Ishikawa (cell line): ENCODE measurements around the gene GIT1.

Source experiments
- CEBPB ChIP-seq: IDR thresholded peaks from 2 replicates; pipeline ENCODE4 v1.6.1; 2012
- CREB1 ChIP-seq: IDR thresholded peaks from 2 replicates; pipeline ENCODE4 v1.6.1; 2012; ENCODE audit warnings: low read depth
- EGR1 ChIP-seq: IDR thresholded peaks from 2 replicates; pipeline ENCODE4 v1.6.1; 2012
- EP300 ChIP-seq: IDR thresholded peaks from 2 replicates; pipeline ENCODE4 v1.6.1; 2012; ENCODE audit warnings: borderline replicate concordance
- FOXM1 ChIP-seq: IDR thresholded peaks from 2 replicates; pipeline ENCODE4 v1.6.1; 2012; ENCODE audit warnings: low read depth, borderline replicate concordance
- NFIC ChIP-seq: IDR thresholded peaks from 2 replicates; pipeline ENCODE4 v1.6.1; 2012
- RAD21 ChIP-seq: IDR thresholded peaks from 2 replicates; pipeline ENCODE4 v1.6.1; 2012; ENCODE audit warnings: low read depth
- TAF1 ChIP-seq: IDR thresholded peaks from 2 replicates; pipeline ENCODE4 v1.6.1; 2012; ENCODE audit warnings: low read depth, mild to moderate bottlenecking
- TCF12 ChIP-seq: IDR thresholded peaks from 2 replicates; pipeline ENCODE4 v1.6.1; 2012; ENCODE audit warnings: low read depth
- TEAD4 ChIP-seq: IDR thresholded peaks from 2 replicates; pipeline ENCODE4 v1.6.1; 2012
- YY1 ChIP-seq: IDR thresholded peaks from 2 replicates; pipeline ENCODE4 v1.6.1; 2012; ENCODE audit warnings: low read depth
- ZBTB7A ChIP-seq: IDR thresholded peaks from 2 replicates; pipeline ENCODE4 v1.6.1; 2012; ENCODE audit warnings: low read depth
- TF ChIP-seq, protein P1 (sequence below): IDR thresholded peaks from 2 replicates; pipeline ENCODE4 v1.6.1; 2012
- TF ChIP-seq, protein P2 (sequence below): IDR thresholded peaks from 2 replicates; pipeline ENCODE4 v1.6.1; 2012
- TF ChIP-seq, protein P3 (sequence below): IDR thresholded peaks from 2 replicates; pipeline ENCODE4 v1.6.1; 2012; ENCODE audit warnings: low read depth, mild to moderate bottlenecking

The GIT1 gene

DNA sequence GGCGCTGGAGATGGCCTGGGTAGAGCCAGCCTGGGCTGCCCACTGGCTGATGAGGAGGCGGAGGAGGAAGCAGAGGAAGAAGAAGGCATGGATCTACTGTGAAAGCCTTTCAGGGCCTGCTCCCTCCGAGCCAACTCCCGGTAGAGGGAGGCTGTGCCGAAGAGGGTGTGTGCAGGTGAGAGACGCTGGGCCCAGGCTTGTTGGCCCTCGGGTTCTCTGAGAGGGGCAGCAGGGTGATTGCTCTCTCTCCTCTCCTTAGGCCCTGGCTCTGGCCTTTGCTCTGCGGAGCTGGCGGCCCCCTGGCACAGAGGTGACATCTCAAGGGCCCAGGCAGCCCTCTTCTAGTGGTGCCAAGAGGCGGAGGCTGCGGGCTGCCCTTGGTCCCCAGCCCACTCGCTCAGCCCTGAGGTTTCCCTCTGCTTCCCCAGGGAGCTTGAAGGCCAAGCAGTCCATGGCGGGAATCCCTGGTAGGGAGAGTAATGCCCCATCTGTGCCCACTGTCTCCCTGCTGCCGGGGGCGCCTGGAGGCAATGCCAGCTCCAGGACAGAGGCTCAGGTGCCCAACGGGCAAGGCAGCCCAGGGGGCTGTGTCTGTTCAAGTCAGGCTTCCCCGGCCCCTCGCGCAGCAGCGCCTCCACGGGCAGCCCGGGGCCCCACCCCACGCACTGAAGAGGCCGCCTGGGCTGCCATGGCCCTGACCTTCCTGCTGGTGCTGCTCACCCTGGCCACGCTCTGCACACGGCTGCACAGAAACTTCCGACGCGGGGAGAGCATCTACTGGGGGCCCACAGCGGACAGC lies 17.4 kb downstream of the GIT1 start:
- TF ChIP-seq, protein P1, sequence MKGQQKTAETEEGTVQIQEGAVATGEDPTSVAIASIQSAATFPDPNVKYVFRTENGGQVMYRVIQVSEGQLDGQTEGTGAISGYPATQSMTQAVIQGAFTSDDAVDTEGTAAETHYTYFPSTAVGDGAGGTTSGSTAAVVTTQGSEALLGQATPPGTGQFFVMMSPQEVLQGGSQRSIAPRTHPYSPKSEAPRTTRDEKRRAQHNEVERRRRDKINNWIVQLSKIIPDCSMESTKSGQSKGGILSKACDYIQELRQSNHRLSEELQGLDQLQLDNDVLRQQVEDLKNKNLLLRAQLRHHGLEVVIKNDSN, result no peak

DNA sequence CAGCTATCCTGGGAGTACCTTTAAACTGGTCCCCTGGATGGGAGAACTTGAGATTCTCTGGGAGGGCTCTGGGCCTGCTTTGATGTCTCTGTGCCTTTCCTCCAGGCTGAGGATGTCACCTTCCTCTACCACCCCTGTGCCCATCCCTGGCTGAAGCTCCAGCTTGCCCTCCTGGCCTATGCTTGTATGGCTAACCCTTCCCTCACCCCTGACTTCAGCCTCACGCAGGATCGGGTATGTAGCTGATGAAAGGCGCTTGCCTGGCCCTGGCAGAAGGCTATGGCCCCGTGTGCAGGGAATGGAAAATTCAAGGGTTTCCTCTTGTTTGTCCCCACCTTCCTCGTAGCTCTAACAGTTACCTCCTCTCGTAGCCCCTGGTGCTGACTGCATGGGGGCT lies 18.0 kb downstream of the GIT1 start:
- no peak for TF ChIP-seq TCF12
- no peak for TF ChIP-seq TAF1
- TF ChIP-seq EP300, result no peak
- TF ChIP-seq NFIC, result no peak

DNA sequence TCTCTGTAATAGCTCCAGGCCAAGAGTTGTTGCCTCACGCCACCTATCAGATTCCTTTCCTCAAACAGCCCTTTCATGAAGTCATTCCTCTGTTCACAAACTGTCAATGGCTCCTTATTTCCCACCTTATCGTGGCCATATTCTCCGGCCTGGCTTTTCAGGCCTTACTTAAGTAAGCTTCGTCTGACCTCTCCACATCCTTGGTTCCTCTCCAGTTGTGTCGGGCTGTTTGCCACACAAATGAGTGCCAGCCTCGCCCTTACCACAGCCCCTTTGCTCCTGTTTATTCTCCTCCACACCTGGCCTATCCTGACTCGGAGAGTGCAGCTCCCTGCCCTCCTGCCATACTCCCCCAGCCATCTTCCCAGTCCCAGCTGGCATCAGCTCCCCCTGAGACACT lies 18.9 kb downstream of the GIT1 start:
- no peak for TF ChIP-seq CREB1
- TF ChIP-seq ZBTB7A, result no peak
- TF ChIP-seq YY1, result no peak
- TF ChIP-seq EGR1, result no peak
- TF ChIP-seq, protein P2, sequence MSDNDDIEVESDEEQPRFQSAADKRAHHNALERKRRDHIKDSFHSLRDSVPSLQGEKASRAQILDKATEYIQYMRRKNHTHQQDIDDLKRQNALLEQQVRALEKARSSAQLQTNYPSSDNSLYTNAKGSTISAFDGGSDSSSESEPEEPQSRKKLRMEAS, result no peak
- TF ChIP-seq, protein P1, result no peak
- no peak for TF ChIP-seq CEBPB
- no peak for TF ChIP-seq EP300
- no peak for TF ChIP-seq FOXM1
- TF ChIP-seq RAD21, result no peak
- no peak for TF ChIP-seq TCF12
- TF ChIP-seq TAF1, result no peak
- TF ChIP-seq, protein P3, sequence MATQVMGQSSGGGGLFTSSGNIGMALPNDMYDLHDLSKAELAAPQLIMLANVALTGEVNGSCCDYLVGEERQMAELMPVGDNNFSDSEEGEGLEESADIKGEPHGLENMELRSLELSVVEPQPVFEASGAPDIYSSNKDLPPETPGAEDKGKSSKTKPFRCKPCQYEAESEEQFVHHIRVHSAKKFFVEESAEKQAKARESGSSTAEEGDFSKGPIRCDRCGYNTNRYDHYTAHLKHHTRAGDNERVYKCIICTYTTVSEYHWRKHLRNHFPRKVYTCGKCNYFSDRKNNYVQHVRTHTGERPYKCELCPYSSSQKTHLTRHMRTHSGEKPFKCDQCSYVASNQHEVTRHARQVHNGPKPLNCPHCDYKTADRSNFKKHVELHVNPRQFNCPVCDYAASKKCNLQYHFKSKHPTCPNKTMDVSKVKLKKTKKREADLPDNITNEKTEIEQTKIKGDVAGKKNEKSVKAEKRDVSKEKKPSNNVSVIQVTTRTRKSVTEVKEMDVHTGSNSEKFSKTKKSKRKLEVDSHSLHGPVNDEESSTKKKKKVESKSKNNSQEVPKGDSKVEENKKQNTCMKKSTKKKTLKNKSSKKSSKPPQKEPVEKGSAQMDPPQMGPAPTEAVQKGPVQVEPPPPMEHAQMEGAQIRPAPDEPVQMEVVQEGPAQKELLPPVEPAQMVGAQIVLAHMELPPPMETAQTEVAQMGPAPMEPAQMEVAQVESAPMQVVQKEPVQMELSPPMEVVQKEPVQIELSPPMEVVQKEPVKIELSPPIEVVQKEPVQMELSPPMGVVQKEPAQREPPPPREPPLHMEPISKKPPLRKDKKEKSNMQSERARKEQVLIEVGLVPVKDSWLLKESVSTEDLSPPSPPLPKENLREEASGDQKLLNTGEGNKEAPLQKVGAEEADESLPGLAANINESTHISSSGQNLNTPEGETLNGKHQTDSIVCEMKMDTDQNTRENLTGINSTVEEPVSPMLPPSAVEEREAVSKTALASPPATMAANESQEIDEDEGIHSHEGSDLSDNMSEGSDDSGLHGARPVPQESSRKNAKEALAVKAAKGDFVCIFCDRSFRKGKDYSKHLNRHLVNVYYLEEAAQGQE, result no peak
- TF ChIP-seq NFIC, result no peak
- no peak for TF ChIP-seq TEAD4

DNA sequence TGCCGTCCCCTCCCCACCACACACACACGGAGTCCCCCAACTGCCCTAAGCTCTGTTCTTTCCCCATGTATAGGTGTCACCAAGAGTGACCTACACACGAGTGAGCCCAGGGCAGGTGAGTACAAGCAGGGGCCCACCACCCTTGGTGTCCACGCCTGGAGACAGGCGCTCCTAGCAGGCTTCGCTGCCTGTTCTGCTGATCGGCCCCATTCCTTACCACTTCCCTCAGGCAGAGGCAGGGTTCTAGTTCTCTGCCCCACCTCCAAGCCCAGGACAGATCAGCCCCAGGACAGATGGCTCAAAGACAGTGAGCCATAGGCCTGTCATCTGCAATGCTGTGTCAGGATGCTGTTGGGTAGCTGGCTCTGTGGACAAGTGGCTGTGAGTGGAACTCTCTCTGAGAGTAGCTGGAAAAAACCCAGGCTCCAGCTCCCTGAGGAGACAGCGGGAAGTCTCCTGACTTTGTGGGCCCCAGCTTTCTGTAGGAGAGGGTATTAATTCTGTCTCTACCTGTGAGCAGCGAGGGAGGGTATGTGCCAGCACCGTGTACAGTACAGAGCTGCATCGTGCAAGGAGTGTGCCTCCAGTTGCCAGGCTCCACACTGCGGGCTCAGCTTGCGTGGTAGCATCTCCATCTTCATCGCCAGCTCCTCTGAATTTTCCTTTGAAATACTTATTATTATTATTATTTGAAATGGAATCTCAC lies 20.1 kb downstream of the GIT1 start:
- TF ChIP-seq ZBTB7A, result no peak

DNA sequence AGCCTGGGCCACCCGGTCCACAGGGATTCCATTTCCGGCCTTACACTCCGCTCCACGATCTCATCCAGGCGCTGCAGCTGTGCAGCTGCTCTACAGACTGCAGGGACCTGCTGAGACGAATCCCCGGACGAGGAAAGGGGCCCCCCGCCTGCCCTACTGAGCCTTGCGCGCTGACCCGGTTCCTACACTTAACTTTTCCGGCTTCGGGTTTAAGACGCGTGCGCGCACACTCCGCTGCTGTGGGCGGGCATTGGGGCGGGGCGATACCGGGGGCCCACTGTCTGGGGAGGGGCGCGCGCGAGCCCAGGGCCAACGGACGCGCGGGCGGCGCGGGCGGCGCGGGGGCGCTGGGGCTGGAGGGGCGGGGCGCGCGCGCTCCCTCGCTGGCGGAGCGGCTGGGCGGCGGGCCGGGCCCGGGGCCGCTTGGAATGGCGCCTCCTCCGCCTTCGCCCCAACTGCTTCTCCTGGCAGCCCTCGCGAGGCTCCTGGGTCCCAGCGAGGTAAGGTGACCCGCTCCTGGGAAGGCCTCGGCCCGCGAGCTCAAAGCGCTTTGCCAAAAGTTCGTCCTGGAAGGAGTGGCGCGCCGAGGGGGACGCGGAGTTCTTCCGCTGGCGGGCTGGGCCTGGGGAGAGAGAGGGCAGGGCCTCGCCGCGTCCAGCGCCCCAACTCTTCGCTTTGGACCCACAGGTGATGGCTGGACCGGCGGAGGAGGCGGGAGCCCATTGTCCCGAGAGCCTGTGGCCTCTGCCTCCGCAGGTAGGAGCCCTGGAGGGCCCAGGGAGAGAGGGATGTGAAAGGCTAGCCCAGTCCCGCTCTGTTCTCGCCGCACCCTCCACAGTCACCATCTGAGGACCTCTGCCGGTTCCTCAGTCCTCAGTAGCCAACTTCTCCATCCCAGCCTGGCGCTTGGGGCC lies 20.9 kb downstream of the GIT1 start, which contains the start of gene TP53I13:
TP53I13 (plus strand) TSS at position 371 of the 914 bp plus-strand sequence; CDS start at position 429, 58 bp downstream.
- TF ChIP-seq TCF12 (peak; percentile 19; the same call in 1 of the 2 replicates), TAF1 (peak; percentile 65; the same call in 1 of the 2 replicates), FOXM1 (no peak), EGR1 (peak; percentile 41)

DNA sequence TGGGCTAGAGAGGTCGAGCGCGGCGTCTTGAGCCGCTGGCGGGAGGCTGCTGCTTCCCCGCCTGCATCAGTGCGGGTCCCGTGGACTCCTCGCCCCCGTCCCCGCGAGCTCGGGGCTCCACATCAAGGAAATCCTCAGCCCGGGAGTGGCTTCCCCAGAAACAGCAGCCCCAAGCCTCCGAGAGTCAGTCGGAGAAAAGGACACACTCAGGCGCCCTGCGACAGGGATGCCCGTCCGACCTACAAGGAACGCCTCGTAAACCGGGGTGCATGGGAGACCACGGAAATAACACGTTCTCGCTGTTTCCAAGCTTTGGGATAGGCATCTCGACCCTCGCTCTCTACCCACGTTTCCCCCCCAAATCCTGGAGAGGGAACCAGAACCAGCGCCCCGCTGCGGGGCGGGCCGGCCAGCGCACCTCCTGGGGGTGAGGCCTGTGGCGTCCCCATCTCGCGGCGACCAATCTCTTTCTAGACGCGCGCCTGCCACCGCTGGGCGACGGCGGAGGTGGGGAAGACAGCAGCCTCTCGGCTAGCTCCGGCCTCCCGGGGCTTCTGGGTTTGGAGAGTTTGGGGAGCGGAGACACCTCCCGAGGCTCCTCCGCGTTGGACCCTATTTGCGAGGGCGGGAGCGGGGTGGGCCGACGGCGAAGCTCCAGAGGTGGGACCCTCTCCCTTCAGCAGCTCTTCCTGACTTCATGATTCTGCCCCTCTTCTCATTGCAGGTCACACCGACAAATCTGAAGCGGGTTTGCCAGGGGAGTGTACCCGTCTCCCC lies 21.7 kb downstream of the GIT1 start:
- no peak for TF ChIP-seq TCF12
- TF ChIP-seq, protein P2, result peak; percentile 68
- TF ChIP-seq ZBTB7A, result no peak; the same call in 1 of the 2 replicates

DNA sequence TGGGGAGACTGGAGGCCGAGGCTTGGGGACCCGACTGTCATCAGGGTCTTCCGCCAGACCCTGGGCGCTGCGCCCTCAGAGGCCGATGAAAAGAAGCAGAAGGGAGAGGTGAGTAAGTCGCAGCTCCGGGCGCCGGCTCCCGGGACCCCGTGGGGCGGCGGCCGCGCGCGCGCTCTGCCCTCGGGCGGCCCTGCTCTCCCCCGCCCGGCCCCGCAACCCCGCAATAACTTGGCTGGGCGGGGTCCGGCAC lies 22.2 kb downstream of the GIT1 start:
- TF ChIP-seq FOXM1, result no peak
- peak; percentile 19; the same call in 1 of the 2 replicates for TF ChIP-seq ZBTB7A
